ENCODE data around the gene OCA2.

- TF ChIP-seq CTCF (conservative IDR thresholded peaks at IDR 0.05; ENCODE audit: low read length) = no peak
- TF ChIP-seq EZH2phosphoT487 (IDR thresholded peaks at IDR 0.05; ENCODE audit: borderline replicate concordance) = no peak
These were observed 39.1 kb downstream of the OCA2 start for GRCh38 chr15:28060005-28060404.

Measured in Loucy (cell line).